ENCODE data around the gene NR5A1.

DNA sequence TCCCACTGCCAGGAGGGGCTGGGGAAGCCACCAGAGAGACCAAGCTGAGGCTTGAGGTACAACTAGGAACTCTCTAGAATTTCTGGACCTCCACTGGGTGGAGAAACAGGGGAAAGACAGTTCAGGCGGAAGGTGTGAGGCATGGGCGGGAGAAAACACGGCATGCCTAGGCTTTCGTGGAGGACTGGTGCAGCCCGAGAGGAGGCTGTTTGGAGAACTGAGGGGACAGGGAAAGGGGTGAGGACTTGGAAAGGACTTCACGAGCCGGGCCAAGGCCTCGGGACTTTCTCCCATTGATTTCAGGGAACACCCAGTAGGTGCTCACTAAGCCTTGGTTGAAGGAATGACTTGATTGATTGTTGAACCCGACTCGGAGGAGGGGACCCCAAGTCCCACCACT lies 66.4 kb downstream of the NR5A1 start:
- TF ChIP-seq ZNF70 (CRISPR knock-in tag; IDR thresholded peaks at IDR 0.05) = no peak
- TF ChIP-seq, protein P1, sequence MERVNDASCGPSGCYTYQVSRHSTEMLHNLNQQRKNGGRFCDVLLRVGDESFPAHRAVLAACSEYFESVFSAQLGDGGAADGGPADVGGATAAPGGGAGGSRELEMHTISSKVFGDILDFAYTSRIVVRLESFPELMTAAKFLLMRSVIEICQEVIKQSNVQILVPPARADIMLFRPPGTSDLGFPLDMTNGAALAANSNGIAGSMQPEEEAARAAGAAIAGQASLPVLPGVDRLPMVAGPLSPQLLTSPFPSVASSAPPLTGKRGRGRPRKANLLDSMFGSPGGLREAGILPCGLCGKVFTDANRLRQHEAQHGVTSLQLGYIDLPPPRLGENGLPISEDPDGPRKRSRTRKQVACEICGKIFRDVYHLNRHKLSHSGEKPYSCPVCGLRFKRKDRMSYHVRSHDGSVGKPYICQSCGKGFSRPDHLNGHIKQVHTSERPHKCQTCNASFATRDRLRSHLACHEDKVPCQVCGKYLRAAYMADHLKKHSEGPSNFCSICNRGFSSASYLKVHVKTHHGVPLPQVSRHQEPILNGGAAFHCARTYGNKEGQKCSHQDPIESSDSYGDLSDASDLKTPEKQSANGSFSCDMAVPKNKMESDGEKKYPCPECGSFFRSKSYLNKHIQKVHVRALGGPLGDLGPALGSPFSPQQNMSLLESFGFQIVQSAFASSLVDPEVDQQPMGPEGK (CRISPR knock-in tag; IDR thresholded peaks at IDR 0.05; ENCODE audit: borderline replicate concordance) = no peak
- TF ChIP-seq, protein P2, sequence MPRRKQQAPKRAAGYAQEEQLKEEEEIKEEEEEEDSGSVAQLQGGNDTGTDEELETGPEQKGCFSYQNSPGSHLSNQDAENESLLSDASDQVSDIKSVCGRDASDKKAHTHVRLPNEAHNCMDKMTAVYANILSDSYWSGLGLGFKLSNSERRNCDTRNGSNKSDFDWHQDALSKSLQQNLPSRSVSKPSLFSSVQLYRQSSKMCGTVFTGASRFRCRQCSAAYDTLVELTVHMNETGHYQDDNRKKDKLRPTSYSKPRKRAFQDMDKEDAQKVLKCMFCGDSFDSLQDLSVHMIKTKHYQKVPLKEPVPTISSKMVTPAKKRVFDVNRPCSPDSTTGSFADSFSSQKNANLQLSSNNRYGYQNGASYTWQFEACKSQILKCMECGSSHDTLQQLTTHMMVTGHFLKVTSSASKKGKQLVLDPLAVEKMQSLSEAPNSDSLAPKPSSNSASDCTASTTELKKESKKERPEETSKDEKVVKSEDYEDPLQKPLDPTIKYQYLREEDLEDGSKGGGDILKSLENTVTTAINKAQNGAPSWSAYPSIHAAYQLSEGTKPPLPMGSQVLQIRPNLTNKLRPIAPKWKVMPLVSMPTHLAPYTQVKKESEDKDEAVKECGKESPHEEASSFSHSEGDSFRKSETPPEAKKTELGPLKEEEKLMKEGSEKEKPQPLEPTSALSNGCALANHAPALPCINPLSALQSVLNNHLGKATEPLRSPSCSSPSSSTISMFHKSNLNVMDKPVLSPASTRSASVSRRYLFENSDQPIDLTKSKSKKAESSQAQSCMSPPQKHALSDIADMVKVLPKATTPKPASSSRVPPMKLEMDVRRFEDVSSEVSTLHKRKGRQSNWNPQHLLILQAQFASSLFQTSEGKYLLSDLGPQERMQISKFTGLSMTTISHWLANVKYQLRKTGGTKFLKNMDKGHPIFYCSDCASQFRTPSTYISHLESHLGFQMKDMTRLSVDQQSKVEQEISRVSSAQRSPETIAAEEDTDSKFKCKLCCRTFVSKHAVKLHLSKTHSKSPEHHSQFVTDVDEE (CRISPR knock-in tag; IDR thresholded peaks at IDR 0.05) = no peak
- no peak for TF ChIP-seq ZNF8 (CRISPR knock-in tag; IDR thresholded peaks at IDR 0.05)
- TF ChIP-seq ZFP3 (CRISPR knock-in tag; IDR thresholded peaks at IDR 0.05) = no peak
- no peak for TF ChIP-seq BACH2 (CRISPR knock-in tag; IDR thresholded peaks at IDR 0.05; ENCODE audit: borderline replicate concordance)
- no peak for TF ChIP-seq ARNTL (CRISPR knock-in tag; IDR thresholded peaks at IDR 0.05; ENCODE audit: borderline replicate concordance, low read depth)
- TF ChIP-seq ZFP30 (CRISPR knock-in tag; IDR thresholded peaks at IDR 0.05) = no peak
- TF ChIP-seq PPARA (CRISPR knock-in tag; IDR thresholded peaks at IDR 0.05; ENCODE audit: borderline replicate concordance) = no peak
- no peak for TF ChIP-seq TOX (CRISPR knock-in tag; IDR thresholded peaks at IDR 0.05; ENCODE audit: borderline replicate concordance)
